T-helper 2 cell (primary cell): ENCODE results near the gene STXBP5.
A peak's percentile ranks its signal among the peaks of the same experiment; 100 is the strongest.
"Not testable (repeated sequence)": the region's sequence is repeated elsewhere in the genome, so short reads cannot be mapped to it uniquely, and the experiment has no call there.

Experiments
- DNase-seq, 5 experiments: peaks; one replicate each; pipeline versions ENCODE4 v3.0.0 to v3.0.0-alpha.2; 2012 to 2022

STXBP5 gene

GRCh38 chr6:147248859-147249258, 44.6 kb downstream of the STXBP5 start:
- DNase-seq = no peak

GRCh38 chr6:147251072-147251471, 46.9 kb downstream of the STXBP5 start:
- no peak for DNase-seq

- DNase-seq = not testable (repeated sequence)
Observed at GRCh38 chr6:147254929-147255473, 50.8 kb downstream of the STXBP5 start.

- no peak for DNase-seq
Observed at GRCh38 chr6:147255948-147256674, 51.9 kb downstream of the STXBP5 start.

- DNase-seq = no peak
Observed at GRCh38 chr6:147257760-147258159, 53.5 kb downstream of the STXBP5 start.

GRCh38 chr6:147260091-147260490, 55.9 kb downstream of the STXBP5 start:
- no peak for DNase-seq

GRCh38 chr6:147262946-147263345, 58.7 kb downstream of the STXBP5 start:
- DNase-seq = no peak

- no peak for DNase-seq
Observed at GRCh38 chr6:147266821-147267220, 62.6 kb downstream of the STXBP5 start.

GRCh38 chr6:147267658-147268057, 63.4 kb downstream of the STXBP5 start:
- no peak for DNase-seq

- no peak for DNase-seq
Observed at GRCh38 chr6:147268254-147268653, 64.0 kb downstream of the STXBP5 start.

- no peak for DNase-seq
Observed at GRCh38 chr6:147274012-147274411, 69.8 kb downstream of the STXBP5 start.

GRCh38 chr6:147274776-147275175, 70.6 kb downstream of the STXBP5 start:
- DNase-seq = no peak

GRCh38 chr6:147278891-147279290, 74.7 kb downstream of the STXBP5 start:
- DNase-seq = no peak

GRCh38 chr6:147279427-147279826, 75.2 kb downstream of the STXBP5 start:
- no peak for DNase-seq

GRCh38 chr6:147281895-147282565, 77.8 kb downstream of the STXBP5 start:
- DNase-seq = no peak

GRCh38 chr6:147282566-147282959, 78.3 kb downstream of the STXBP5 start:
- no peak for DNase-seq

GRCh38 chr6:147283460-147283859, 79.2 kb downstream of the STXBP5 start:
- DNase-seq = no peak

- DNase-seq = peak in 1 of 5 experiments; percentile 46
Observed at GRCh38 chr6:147285087-147285855, 81.1 kb downstream of the STXBP5 start.

GRCh38 chr6:147287869-147288271, 83.7 kb downstream of the STXBP5 start:
- no peak for DNase-seq

GRCh38 chr6:147297124-147297523, 92.9 kb downstream of the STXBP5 start:
- no peak for DNase-seq

GRCh38 chr6:147297663-147298316, 93.6 kb downstream of the STXBP5 start:
- DNase-seq = peak in 1 of 5 experiments; percentile 55

- DNase-seq = no peak
Observed at GRCh38 chr6:147298461-147298860, 94.2 kb downstream of the STXBP5 start.

GRCh38 chr6:147299035-147299434, 94.8 kb downstream of the STXBP5 start:
- no peak for DNase-seq
